ENCODE measurements around the gene NPIPB5. TPM values are rescaled to one million over a fixed set of nuclear protein-coding genes. Genes with fewer than 3 reads are reported as not detected.

The NPIPB5 gene
- 42.7 and 133 TPM in 2 replicates for total RNA-seq

DNA sequence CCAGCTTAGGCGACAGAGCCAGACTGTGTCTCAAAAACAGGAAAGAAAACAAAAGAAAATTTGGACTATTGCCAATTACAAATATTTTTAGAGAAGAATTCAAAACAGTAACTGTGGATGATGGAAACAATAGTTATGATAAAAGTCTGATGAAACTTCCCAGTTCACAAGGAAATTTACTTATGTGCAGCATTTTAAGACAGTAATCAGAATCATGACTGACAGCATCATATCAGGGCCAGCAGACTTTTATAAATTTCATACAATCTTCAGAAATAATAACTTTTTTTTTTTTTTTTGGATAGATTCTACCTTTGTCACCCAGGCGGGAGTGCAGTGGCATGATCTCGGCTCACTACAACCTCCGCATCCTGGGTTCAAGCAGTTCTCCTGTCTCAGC, at the start of gene NPIPB5:
TSS of gene NPIPB5 (plus strand) at position 301 of the 400 bp plus-strand sequence. CDS start 2,911 bp downstream, outside the sequence.

Other genes with a start within 250 kb of the NPIPB5 start
- 69.4 and 150 TPM in 2 replicates for gene POLR3E, start 213.5 kb upstream of the NPIPB5 start, total RNA-seq
- 24.4 and 26.7 TPM in 2 replicates for gene CDR2, start 136.3 kb upstream of the NPIPB5 start, total RNA-seq